PC-9 (cell line): ENCODE measurements around the gene EDARADD.

Experiments
- CTCF ChIP-seq: fragments of 200-600 bp; sonication (generic); conservative IDR thresholded peaks from 2 replicates; pipeline ENCODE4 v1.6.1; 2017; ENCODE audit warnings: mixed run types, antibody characterized with exemption, mild to moderate bottlenecking, moderate library complexity
- EZH2 ChIP-seq: fragments of 200-600 bp; sonication (generic); IDR thresholded peaks from 2 replicates; pipeline ENCODE4 v1.8.0; 2017; ENCODE audit warnings: antibody characterized with exemption, low read depth

- TF ChIP-seq CTCF, result no peak
- TF ChIP-seq EZH2, result no peak
Measured at GRCh38 chr1:236365999-236366570, 28.0 kb upstream of the EDARADD start.
